ENCODE results near the gene DNHD1. TPM values are rescaled to one million over a fixed set of nuclear protein-coding genes. Genes with fewer than 3 reads are reported as not detected.

DNHD1 gene
- total RNA-seq, 1 experiment from 2014 or later = 10.6 TPM

GRCh38 chr11:6548121-6548520 is 51.0 kb downstream of the DNHD1 start:
- Histone ChIP-seq H3K27me3 (ENCODE audit: control insufficient read depth, insufficient read depth, low read length) (no peaks in the 10 kb centered on the region), H3K4me1 (ENCODE audit: control insufficient read depth, insufficient read depth, low read length) (no peaks in the 10 kb centered on the region), H3K4me3 (ENCODE audit: low read depth in 2 of 2, low read length in 2 of 2) (no peak overlapping the region), H3K27ac (ENCODE audit: low read length) (no peak overlapping the region), H3K9me3 (ENCODE audit: control insufficient read depth, insufficient read depth, low read depth, low read length) (no peaks in the 10 kb centered on the region), H3K36me3 (ENCODE audit: control insufficient read depth, insufficient read depth, low read length) (no peaks in the 10 kb centered on the region)
- intact Hi-C loops (cut with micrococcal nuclease; ENCODE audit: unreplicated experiment) = no loop called here
- no peak for TF ChIP-seq REST (IDR thresholded peaks at IDR 0.05; ENCODE audit: insufficient read depth in 1 of 2, low read depth in 2 of 2, low read length in 1 of 2)
- TF ChIP-seq SIN3A (IDR thresholded peaks at IDR 0.05; ENCODE audit: borderline replicate concordance, insufficient read depth, low read depth, low read length) = no peak
- TF ChIP-seq POLR2AphosphoS5 (IDR thresholded peaks at IDR 0.05; ENCODE audit: low read depth, low read length) = no peak
- ATAC-seq (no peak), DNase-seq (ENCODE audit: low read depth, low spot score) (no peak)
- in situ Hi-C loops (cut with HindIII; ENCODE audit: low pct_unique_long_range_greater_than_20kb, low sequenced_read_pairs) = no loop called here
- CTCF ChIA-PET = interaction anchor here (0.6 kb wide), 1 partner anchor 307 kb away, joined by 5 read pairs; no protein-coding TSS in a partner anchor
- POLR2A ChIA-PET = no interaction called here
- no TSS peak for BruUV-seq (replicated peaks)

- no peak for ATAC-seq
- CTCF ChIA-PET = interaction anchor here (0.6 kb wide), 1 partner anchor 306 kb away, joined by 5 read pairs; no protein-coding TSS in a partner anchor
- POLR2A ChIA-PET = no interaction called here
Observed at GRCh38 chr11:6548641-6549040, 51.6 kb downstream of the DNHD1 start.

More at GRCh38 chr11:6548641-6549040, 51.6 kb downstream of the DNHD1 start:
- Histone ChIP-seq H3K27ac (ENCODE audit: low read length) (no peak overlapping the region), H3K4me1 (ENCODE audit: control insufficient read depth, insufficient read depth, low read length) (no peaks in the 10 kb centered on the region), H3K4me3 (ENCODE audit: low read depth in 2 of 2, low read length in 2 of 2) (no peak overlapping the region), H3K9me3 (ENCODE audit: control insufficient read depth, insufficient read depth, low read depth, low read length) (no peaks in the 10 kb centered on the region), H3K36me3 (ENCODE audit: control insufficient read depth, insufficient read depth, low read length) (no peaks in the 10 kb centered on the region), H3K27me3 (ENCODE audit: control insufficient read depth, insufficient read depth, low read length) (no peaks in the 10 kb centered on the region)
- intact Hi-C loops (cut with micrococcal nuclease; ENCODE audit: unreplicated experiment) = no loop called here
- in situ Hi-C loops (cut with HindIII; ENCODE audit: low pct_unique_long_range_greater_than_20kb, low sequenced_read_pairs) = no loop called here
- no peak for DNase-seq (ENCODE audit: low read depth, low spot score)
- BruUV-seq (replicated peaks) = TSS peak; percentile 57
- TF ChIP-seq TCF7L2 (IDR thresholded peaks at IDR 0.05; ENCODE audit: low read depth, low read length) = no peak
- TF ChIP-seq POLR2AphosphoS5 (IDR thresholded peaks at IDR 0.05; ENCODE audit: low read depth, low read length) = no peak
- no peak for TF ChIP-seq SIN3A (IDR thresholded peaks at IDR 0.05; ENCODE audit: borderline replicate concordance, insufficient read depth, low read depth, low read length)
- TF ChIP-seq CTCF (IDR thresholded peaks at IDR 0.05) = no peak
- TF ChIP-seq REST (IDR thresholded peaks at IDR 0.05; ENCODE audit: insufficient read depth in 1 of 2, low read depth in 2 of 2, low read length in 1 of 2) = no peak

All from Panc1 (cell line).